ENCODE measurements around the gene STMN3.
"Not testable (repeated sequence)": the region's sequence is repeated elsewhere in the genome, so short reads cannot be mapped to it uniquely, and the experiment has no call there.

STMN3 gene

DNA sequence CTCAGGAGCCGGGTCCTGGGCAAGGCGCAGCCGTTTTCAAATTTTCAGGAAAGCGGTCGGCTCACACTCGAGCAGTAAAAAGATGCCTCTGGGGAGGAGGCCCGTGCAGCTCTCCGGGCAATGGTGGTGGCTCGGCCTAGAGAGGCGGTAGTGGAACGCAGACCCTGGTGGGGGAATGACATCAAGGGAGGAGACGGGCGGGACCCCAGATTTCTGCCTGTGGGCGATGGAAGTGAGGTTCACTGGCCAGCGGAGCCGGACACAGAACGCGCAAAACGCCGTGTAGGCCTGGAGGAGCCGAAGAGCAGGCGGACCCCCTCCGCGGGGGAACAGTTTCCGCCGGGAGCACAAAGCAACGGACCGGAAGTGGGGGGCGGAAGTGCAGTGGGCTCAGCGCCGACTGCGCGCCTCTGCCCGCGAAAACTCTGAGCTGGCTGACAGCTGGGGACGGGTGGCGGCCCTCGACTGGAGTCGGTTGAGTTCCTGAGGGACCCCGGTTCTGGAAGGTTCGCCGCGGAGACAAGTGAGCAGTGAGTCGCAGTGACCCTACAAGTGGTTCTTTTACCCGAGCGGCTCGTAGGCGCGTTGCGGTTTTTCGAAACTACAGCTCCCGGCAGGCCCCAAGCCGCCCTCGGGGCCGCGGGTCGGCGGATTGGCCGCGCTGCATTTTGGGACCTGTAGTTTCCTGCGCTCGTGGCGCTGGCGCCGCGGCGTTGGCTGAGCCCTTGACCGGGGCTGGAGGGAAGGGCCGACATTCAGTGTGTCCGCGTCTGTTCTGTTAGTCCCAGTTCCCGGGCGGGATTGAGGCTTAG, 4.9 kb upstream of the STMN3 start, which contains the start of gene RTEL1:
Gene RTEL1, plus strand, starts transcription at position 376 of the 812 bp plus-strand sequence. CDS start 1,091 bp downstream, outside the sequence.
- peak; percentile 93 for DNase-seq (ENCODE audit: low spot score)
- FAIRE-seq = no peak

DNA sequence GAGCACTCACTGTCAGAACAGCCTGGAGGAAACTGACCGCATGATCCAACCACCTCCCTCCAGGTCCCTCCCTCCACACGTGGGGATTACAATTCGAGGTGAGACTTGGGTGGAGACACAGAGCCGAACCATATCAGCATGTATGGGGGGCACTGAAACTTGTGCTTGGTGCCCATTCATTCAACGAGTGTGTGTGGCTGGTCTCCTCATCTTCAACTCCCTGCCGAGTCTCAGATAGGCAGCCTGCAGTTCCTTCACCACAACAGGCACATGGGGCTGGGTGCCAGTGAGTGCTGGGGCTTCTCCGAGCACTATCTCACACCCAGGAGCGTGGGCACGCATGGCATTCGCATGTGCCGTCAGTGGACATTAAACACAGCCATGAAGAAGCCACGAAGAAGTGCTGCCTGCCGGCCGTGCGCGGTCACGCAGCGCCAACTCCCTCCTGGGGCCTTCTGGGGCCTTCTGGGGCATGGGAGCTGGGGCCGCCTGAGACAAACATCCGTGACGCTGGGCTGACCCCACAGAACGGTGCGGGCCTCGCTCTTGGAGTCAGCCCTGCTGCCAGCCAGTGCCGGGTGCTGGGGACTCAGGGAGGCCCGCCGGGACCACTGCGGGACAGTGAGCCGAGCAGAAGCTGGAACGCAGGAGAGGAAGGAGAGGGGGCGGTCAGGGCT, 4.2 kb upstream of the STMN3 start:
- no peak for FAIRE-seq

DNA sequence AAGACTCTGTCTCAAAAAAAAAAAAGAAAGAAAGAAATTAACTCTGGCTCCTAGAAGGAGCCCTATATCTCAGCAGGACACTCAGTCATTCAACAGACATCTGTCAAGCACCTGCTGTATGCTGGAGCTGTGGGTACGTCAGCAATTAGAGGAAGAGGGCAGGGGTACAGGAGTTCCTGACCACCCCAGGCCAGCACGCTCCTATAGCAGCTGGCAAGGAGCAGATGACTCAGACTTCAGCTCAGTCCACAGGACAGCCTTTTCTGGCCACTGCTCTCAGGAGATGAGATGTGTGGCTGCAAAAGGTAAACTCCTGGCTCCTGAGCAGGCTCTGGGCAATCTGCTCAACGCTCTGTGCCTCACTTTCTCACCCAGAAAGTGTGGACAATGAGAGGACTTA, 3.2 kb upstream of the STMN3 start:
- FAIRE-seq (no peak), DNase-seq (ENCODE audit: low spot score) (no peak)

More for the DNA sequence above, 4.2 kb upstream of the STMN3 start:
- DNase-seq (ENCODE audit: low spot score) = no peak

DNA sequence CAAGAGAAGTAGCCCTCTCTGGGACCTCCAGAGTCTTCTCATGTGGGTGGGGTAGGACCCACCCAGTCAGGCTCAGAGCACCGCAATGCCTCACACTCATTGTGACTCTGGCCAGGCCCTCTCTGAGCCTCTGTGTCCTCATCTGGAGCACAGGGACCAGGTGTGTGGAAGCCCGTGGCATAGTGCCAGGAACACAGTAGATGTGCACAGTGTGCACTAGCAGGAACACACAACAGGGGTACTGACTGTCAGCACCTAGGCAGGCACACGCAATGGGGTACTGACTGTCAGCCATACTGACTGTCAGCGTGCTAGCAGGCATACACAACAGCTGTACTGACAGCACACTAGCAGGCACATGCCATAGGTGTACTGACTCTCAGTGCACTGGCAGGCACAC, 2.0 kb upstream of the STMN3 start:
- DNase-seq (ENCODE audit: low spot score) (no peak), FAIRE-seq (no peak)

DNA sequence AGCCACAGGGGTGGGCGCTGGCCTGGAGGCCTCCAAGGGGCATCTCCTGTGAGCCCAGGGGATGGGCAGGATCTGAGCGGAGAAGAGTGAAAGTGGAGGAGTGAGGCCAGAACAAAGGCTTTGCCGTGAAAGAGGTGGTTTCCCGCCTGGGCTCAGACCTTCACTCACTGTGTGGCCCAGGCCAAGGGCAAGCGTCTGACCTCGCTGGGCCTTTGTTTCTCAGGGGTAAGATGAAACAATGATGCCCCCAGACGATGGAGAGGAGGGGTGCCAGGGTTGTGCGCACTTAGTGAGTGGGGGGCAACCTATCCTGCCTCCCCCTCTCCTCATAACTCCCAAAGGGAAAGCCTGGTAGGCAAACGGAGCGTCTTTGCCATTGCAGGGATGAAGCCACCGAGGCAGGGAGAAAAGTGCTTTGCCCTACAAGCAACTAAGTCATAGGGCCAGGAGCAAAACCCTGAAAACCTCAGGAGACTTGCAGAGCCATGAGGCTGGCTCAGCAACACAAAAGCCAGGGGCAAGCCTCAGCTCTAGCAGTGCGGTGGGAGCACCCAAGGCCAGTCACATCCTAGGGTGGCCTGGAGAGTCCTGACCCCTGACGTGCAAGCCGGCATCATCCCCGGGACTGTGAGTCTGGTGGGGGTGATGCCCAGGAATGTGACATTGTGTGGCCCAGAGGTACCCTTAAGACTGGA, 897 bp upstream of the STMN3 start:
- DNase-seq (ENCODE audit: low spot score) = no peak
- FAIRE-seq = no peak

DNA sequence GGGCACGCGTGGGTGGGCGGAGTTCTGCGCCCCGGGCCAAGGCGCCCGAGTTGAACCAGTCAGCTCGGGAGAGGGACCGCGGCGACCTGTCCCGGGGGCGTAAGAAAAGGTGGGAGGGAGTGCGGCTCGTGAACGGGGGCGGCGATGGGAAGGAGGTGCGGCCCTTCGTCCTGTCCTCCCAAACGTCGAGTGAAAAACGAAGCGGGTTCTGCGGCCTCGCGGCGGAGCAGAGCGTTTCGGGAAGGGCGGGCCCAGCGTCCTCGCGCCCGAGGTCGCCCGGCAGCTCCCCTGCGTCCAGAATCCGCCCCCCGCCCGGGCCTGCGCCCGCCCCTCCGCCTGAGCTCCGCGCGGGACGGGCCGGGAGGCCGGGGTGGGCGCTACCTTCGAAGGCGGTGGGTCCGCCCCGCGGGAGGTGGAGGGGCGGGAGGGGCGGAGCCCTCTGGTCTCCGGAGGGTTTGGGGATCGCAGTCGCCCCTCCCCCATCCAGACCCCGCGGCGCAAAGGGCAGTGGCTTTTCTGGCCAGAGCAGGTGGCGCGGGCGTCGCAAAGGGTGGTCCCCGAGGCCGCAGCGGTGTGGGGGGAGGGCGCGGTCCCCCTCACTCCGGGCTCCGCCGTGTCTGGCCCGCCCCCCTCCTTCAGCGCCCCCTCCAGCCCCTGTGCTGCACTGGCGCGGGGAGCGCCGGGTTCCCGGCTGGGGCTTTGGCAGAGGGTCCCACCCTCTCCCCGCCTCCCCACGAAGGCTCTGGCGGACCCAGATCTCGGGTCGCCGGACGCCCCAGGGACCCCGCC, 838 bp downstream of the STMN3 start:
- DNase-seq (ENCODE audit: low spot score) (peak; percentile 29), FAIRE-seq (no peak)

DNA sequence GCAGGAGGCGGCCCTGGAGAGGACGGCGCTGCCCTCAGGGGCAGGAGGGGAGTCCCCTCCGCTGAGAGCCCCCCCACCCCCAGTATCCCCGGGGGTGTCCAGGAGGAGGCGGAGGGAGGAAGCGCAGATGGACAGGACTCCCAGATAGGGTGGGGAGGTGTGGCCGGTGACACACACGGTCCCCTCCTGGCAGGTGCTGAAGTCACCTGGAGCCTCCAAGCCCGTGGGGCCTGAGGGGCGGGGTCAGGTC, 1.4 kb downstream of the STMN3 start:
- FAIRE-seq (no peak), DNase-seq (ENCODE audit: low spot score) (no peak)

DNA sequence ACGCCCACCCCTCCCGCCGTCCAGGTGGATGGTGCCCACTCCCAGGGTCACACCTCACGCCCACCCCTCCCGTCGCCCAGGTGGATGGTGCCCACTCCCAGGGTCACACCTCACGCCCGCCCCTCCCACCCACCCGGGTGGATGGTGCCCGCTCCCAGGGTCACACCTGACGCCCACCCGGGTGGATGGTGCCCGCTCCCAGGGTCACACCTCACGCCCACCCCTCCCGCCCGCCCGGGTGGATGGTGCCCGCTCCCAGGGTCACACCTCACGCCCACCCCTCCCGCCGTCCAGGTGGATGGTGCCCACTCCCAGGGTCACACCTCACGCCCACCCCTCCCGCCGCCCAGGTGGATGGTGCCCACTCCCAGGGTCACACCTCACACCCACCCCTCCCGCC, 2.7 kb downstream of the STMN3 start:
- FAIRE-seq; DNase-seq (ENCODE audit: low spot score): not testable (repeated sequence)

DNA sequence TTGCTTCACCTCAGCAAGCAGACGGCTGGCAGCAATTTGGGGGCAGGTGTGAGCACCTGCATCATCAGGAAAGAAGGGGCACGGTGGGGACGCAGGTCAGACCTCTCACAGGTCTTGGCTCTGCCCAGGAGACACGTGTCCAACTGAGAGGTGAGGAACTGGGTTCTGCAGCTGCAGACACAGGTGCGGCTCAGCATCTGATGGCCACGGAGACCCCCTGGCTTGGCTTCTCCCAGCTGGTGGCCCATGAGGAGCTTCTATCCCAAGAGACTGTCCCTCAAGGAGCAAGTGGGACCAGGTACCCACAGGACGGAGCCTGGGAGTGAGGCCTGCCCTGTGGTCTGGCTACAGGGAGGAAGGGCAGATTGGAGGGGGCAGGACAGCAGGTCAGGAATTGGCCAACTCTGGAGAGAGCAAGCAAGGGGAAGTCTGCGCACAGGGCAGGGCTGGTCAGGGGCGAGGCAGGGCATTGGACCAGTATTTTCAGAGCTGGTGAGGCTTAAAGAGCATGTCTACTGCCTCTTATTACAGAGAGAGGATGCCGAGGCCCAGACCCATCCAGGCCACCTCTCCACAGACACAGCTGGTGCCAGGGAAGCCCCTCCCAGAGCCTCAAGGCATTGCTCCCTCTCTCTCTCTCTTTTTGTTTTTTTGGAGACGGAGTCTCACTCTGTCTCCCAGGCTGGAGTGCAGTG, 4.2 kb downstream of the STMN3 start:
- DNase-seq (ENCODE audit: low spot score) (no peak), FAIRE-seq (no peak)

DNA sequence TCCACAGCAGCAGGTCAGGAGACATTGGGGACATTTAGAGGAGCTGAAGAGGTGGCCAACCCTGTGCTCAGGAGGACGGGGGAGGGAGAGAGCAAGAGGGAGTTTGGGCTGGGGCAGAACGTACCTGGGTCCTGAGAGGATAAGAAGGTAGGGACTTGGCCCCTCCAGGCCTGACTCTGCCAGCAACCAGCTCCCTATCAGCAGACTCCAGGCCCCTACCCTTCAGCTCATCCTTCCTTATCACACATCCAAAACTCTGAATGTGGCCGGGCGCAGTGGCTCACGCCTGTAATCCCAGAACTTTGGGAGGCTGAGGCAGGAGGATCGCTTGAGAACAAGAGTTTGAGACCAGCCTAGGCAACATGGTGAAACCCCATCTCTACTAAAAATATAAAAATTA, 5.0 kb downstream of the STMN3 start:
- DNase-seq (ENCODE audit: low spot score) = no peak
- FAIRE-seq = no peak

DNA sequence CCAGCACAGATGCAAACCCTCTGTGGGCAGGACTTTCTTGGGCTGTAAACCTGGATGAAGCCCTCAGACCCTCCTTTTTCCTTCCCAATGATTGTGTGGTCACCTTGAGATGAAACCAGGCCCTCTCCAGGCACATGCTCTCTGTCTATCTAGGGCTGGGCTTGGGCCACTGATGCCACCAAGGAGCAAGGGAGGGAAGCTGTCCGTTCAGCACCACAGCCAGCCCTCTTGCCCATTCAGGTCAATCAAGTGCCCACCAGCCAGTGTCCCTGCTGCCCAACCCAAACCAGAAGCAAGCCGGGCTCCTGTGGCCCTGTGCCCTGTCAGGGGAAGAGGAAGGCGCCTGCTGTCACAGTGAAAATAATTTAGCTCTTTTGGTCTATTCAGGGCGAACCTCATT, 8.0 kb downstream of the STMN3 start:
- no peak for DNase-seq (ENCODE audit: low spot score)
- FAIRE-seq = no peak

DNA sequence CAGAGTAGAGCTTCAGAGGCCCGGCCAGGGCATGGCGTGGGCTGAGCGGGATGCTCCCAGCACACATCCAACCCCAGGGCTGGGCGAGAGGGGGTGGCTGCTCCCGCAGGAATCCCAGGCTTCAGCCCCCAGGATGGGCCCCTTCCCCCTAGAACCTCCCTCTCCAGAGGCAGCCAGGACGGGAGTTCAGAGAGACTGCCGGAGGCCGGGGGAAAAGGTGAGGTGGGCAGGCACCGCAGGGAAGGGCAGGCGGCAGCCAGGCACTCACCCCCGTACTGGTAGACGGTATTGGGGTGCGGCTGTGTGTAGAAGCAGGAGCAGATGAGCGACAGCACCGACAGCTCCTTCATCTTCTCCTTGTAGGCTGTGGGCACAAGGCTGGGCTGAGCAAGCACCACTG, 9.3 kb downstream of the STMN3 start:
- DNase-seq (ENCODE audit: low spot score) = no peak
- no peak for FAIRE-seq

DNA sequence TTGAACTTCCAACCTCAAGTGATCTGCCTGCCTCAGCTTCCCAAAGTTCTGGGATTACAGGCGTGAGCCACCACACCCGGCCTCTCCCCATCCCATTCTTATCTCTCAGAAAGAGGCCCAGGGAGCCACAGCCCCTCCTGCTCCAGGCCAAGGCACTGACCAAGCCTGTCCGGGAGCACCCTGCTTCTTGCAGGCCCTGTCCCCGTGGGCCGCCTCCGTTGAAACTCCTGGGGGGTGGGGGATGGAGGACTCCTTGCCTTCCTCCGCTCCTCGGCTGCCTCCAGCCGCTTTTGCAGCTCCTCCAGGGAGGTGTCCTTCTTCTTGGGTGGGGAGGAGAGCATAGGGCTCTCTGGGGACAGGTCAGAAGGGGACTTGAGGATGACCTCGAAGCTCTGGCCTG, 9.7 kb downstream of the STMN3 start:
- FAIRE-seq = no peak
- no peak for DNase-seq (ENCODE audit: low spot score)

DNA sequence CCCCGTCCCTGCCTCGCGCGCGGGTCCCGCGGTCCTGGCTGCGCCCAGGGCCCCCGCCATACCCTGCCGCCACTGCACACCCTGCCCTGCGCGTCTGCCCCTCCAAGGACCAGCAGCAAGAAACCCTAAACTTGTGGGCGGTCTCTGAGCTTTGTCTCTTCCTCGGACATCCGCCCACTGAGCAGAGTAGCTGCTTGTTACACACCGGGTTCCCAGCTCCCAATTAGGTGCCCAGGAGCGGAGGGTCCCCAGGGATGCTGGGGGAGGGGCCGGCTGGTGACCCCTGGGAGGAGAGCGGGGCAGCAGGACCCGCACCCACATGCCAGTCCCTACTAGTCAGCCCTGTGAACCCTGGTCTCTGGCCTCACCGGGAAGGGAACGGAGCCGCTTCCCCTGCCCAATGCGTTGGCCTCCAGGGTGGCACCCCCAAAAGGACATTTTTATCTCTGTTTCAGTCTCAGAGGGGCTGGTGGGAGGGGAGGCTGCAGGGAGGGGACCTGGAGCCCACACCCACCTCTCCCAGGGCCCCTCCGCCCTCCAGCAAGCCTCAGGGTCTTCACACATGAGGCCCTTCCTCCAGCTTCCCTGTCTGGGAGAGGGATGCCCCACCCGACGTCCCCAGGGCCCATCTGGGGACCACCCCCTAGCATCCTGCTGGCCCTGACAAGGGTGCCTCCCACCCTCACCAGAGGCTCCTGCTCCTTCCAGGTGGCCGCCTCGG, 10.5 kb downstream of the STMN3 start:
- DNase-seq (ENCODE audit: low spot score) (no peak), FAIRE-seq (no peak)

DNA sequence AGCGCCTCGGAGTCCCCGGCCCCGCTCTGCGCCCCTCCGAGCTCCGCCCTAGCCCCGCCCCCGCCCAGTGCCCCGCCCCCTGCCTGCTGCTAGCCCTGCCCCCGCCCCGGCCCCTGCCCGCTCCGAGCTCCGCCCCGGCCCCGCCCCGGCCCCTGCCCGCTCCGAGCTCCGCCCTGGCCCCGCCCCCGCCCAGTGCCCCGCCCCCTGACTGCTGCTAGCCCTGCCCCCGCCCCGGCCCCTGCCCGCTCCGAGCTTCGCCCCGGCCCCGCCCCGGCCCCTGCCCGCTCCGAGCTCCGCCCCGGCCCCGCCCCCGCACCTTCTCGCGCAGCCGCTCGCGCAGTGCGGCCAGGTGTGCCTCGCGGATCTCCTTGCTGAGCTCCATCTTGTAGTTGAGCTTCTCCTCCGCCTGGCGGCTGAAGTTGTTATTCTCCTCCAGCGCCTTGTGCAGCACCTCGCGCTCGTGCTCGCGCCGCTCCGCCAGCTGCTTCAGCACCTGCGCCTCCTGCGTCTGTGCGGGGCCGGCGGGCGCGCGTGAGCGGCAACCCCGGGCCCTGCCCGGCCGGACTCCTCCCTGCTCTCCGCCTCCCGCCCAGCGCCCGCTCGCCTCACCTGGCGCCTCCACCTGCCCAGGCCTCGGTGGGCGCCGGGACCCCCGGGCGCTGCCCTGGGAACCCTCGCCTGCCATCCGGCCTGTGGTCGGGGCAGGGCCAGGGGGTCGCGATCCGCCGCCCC, 11.3 kb downstream of the STMN3 start:
- no peak for FAIRE-seq

DNA sequence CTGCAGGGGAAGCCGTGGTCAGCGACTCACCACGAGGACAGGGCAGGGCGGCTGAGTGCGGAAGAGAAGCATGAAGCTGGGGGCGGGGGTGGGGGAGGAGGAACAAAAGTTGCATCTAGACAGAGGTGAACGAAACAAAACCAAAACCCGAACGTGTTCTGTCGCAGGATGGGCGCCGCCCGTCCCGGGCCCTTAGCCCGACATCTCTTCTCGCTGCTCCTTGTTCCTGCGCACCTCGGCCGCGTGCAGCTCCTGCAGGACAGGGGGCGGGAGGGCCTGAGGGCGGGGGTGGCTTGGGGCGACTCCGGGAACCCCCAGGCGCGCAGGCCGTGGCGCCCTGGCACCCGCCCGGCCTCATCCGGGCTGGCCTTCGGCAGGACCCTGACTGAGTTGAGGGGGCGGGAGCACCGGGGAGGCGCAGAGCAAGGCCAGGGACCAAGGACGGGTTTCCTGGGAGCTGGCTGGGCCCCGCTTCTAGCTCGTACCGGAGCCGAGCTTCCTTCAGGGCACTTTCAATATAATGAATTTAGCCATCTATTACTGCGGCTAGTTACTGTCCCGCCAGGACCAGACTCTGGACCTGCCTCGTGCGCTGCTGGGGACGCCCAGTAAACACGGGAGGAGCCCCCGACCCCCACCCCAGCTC, 12.0 kb downstream of the STMN3 start:
- FAIRE-seq (no peak), DNase-seq (ENCODE audit: low spot score) (no peak)

More for the DNA sequence above, 11.3 kb downstream of the STMN3 start:
- DNase-seq (ENCODE audit: low spot score) = peak; percentile 85

DNA sequence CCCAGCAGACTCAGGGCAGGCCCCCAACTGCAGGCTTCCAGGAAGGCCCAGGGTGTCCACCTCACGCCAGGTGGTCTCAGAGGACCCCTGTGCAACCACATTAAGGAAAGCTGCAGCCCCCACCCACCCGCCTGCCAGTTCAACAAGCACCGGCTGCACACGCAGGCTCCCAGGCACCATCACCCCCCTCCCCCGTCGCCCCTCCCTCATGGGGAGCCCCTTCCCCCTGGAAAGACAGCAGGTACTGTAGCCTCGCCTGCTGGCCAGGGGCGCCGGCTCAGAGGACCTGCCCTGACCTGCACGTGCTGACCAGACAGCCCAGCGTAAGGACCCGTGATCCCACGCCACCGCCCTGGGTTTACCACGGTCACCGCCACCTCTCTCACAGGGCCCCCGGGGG, 12.5 kb downstream of the STMN3 start:
- FAIRE-seq = peak; percentile 95
- DNase-seq (ENCODE audit: low spot score) = not testable (repeated sequence)

DNA sequence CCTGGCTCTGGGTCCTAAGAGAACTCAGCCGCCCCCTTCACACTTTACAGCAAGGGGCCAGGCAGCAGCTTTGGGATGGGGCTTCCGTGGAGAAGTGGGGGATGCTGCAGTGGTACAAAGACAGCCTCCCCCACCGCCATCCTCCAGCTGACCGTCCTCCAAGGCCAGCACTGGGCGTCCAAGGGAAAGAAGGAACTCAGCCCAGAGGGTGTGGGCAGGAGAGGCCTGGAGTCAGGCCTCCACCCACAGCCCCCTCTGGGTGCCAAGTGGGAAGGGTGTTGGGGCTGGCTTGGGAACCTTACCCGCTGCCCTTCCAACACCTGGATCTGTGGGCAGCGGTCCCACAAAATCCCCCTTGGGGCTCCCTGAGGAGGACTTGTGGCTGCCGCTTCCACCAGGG, 13.1 kb downstream of the STMN3 start:
- FAIRE-seq (no peak), DNase-seq (ENCODE audit: low spot score) (no peak)
